DND-41 (cell line): Measurements from ENCODE around the gene TINCR.

Source experiments
- ATAC-seq: fragments of 200-7000 bp; cut with Tn5 transposase; 3 replicates; pipeline ENCODE4 v1.9.1; 2021; ENCODE audit warnings: low read depth; ENCODE audit not compliant: insufficient read depth
- DNase-seq: peaks from one replicate; pipeline ENCODE4 v3.0.0-alpha.2; 2020
- H2AFZ ChIP-seq: 2 replicates; pipeline ENCODE4 v1.6.0; 2012; ENCODE audit warnings: low read depth, low read length
- H3K27ac ChIP-seq: 2 replicates; pipeline ENCODE4 v1.5.1; 2012; ENCODE audit warnings: low read length, inconsistent platforms
- H3K27me3 ChIP-seq: fragments of 200-600 bp; sonication (generic); 2 replicates; pipeline ENCODE4 v1.6.0; 2012; ENCODE audit warnings: low read length, mild to moderate bottlenecking, inconsistent platforms; ENCODE audit not compliant: insufficient read depth, poor library complexity
- H3K36me3 ChIP-seq: 2 replicates; pipeline ENCODE4 v1.5.1; 2012; ENCODE audit warnings: low read length, inconsistent platforms; ENCODE audit not compliant: insufficient read depth
- H3K4me1 ChIP-seq: 2 replicates; pipeline ENCODE4 v1.5.1; 2012; ENCODE audit warnings: mild to moderate bottlenecking, low read length; ENCODE audit not compliant: insufficient read depth
- H3K4me2 ChIP-seq: 2 replicates; pipeline ENCODE4 v1.6.0; 2012; ENCODE audit warnings: mild to moderate bottlenecking, moderate library complexity, low read length, inconsistent platforms; ENCODE audit not compliant: insufficient read depth
- H3K4me3 ChIP-seq, 2 experiments: fragments of 200-600 bp in 1 of 2; shearing (Covaris generic) in 1 of 2; 2 replicates each; pipeline ENCODE4 v1.5.1; 2012 to 2016; ENCODE audit warnings: inconsistent platforms in 2 of 2, low read length in 2 of 2, mild to moderate bottlenecking in 2 of 2, low read depth in 1 of 2, moderate library complexity in 1 of 2
- H3K79me2 ChIP-seq: 2 replicates; pipeline ENCODE4 v1.6.0; 2012; ENCODE audit warnings: low read length, inconsistent platforms; ENCODE audit not compliant: insufficient read depth
- H3K9ac ChIP-seq: 2 replicates; pipeline ENCODE4 v1.6.0; 2012; ENCODE audit warnings: low read depth, mild to moderate bottlenecking, inconsistent platforms, low read length, moderate library complexity
- H3K9me3 ChIP-seq: 2 replicates; pipeline ENCODE4 v1.5.1; 2012; ENCODE audit warnings: low read length, moderate library complexity, mild to moderate bottlenecking, inconsistent platforms; ENCODE audit not compliant: insufficient read depth, severe bottlenecking
- H4K20me1 ChIP-seq: 2 replicates; pipeline ENCODE4 v1.6.0; 2012; ENCODE audit warnings: low read length; ENCODE audit not compliant: insufficient read depth
- CTCF ChIP-seq: IDR thresholded peaks from 2 replicates; pipeline ENCODE4 v1.5.1; 2012; ENCODE audit warnings: borderline replicate concordance, low read length, moderate library complexity, mild to moderate bottlenecking; ENCODE audit not compliant: poor library complexity, severe bottlenecking; ENCODE audit errors: extremely low read depth
- EZH2 ChIP-seq: IDR thresholded peaks from 3 replicates; pipeline ENCODE4 v1.6.1; 2012; ENCODE audit warnings: borderline replicate concordance, low read depth, mild to moderate bottlenecking, moderate library complexity, low read length, inconsistent platforms; ENCODE audit not compliant: severe bottlenecking

TINCR gene

GRCh38 chr19:5530701-5531100, 37.1 kb downstream of the TINCR start:
- H3K27ac ChIP-seq: no peak overlapping the region
- H2AFZ ChIP-seq: no peak overlapping the region
- DNase-seq (no peak), ATAC-seq (no peak)
- peaks cover 12% of the 10 kb centered on the region for H3K9me3 ChIP-seq
- no peaks in the 10 kb centered on the region for H3K4me1 ChIP-seq
- H3K36me3 ChIP-seq: no peaks in the 10 kb centered on the region
- no peaks in the 10 kb centered on the region for H4K20me1 ChIP-seq
- no peak overlapping the region for H3K4me2 ChIP-seq
- no peaks in the 10 kb centered on the region for H3K27me3 ChIP-seq
- no peaks in the 10 kb centered on the region for H3K79me2 ChIP-seq
- H3K9ac ChIP-seq: no peak overlapping the region
- TF ChIP-seq CTCF (no peak), EZH2 (no peak)
- no peak overlapping the region for H3K4me3 ChIP-seq

- Histone ChIP-seq H3K27me3 (no peaks in the 10 kb centered on the region), H3K4me1 (no peaks in the 10 kb centered on the region)
- ATAC-seq: no peak
Measured at GRCh38 chr19:5526691-5527090, 41.1 kb downstream of the TINCR start.

GRCh38 chr19:5524081-5524480, 43.7 kb downstream of the TINCR start:
- no peaks in the 10 kb centered on the region for H3K9me3 ChIP-seq
- no peak overlapping the region for H3K4me2 ChIP-seq
- H3K79me2 ChIP-seq: no peaks in the 10 kb centered on the region
- no peak overlapping the region for H2AFZ ChIP-seq
- no peak overlapping the region for H3K4me3 ChIP-seq
- H3K4me1 ChIP-seq: no peaks in the 10 kb centered on the region
- H4K20me1 ChIP-seq: no peaks in the 10 kb centered on the region
- H3K9ac ChIP-seq: no peak overlapping the region
- ATAC-seq (no peak), DNase-seq (no peak)
- TF ChIP-seq CTCF (no peak), EZH2 (no peak)
- H3K27ac ChIP-seq: no peak overlapping the region
- no peaks in the 10 kb centered on the region for H3K36me3 ChIP-seq
- H3K27me3 ChIP-seq: no peaks in the 10 kb centered on the region

More at GRCh38 chr19:5526691-5527090, 41.1 kb downstream of the TINCR start:
- Histone ChIP-seq H4K20me1 (no peaks in the 10 kb centered on the region), H3K36me3 (no peaks in the 10 kb centered on the region), H3K27ac (no peak overlapping the region), H3K9me3 (no peaks in the 10 kb centered on the region), H3K4me2 (no peak overlapping the region), H3K4me3 (no peak overlapping the region), H3K9ac (no peak overlapping the region), H2AFZ (no peak overlapping the region), H3K79me2 (no peaks in the 10 kb centered on the region)
- TF ChIP-seq CTCF (no peak), EZH2 (no peak)
- no peak for DNase-seq

GRCh38 chr19:5522106-5522505, 45.6 kb downstream of the TINCR start:
- Histone ChIP-seq H3K27ac (no peak overlapping the region), H3K4me2 (no peak overlapping the region), H3K79me2 (no peaks in the 10 kb centered on the region), H4K20me1 (no peaks in the 10 kb centered on the region), H3K4me1 (no peaks in the 10 kb centered on the region), H3K9ac (no peak overlapping the region), H3K36me3 (no peaks in the 10 kb centered on the region), H3K27me3 (no peaks in the 10 kb centered on the region), H2AFZ (no peak overlapping the region), H3K9me3 (no peaks in the 10 kb centered on the region), H3K4me3 (no peak overlapping the region)
- ATAC-seq (no peak), DNase-seq (no peak)
- no peak for TF ChIP-seq CTCF
- no peak for TF ChIP-seq EZH2
